Colon (tissue), 2 donors: ENCODE results near the gene CDH4.

Source experiments
- FAIRE-seq: peaks from 2 replicates; lab custom pipeline; 2012; peaks lifted over from hg19 to GRCh38; lab: Jason Lieb, UNC
- donor health status: control.
- donor health status: control.

The CDH4 gene

GRCh38 chr20:61251529-61252393 is at the start of gene CDH4:
Gene CDH4 (plus strand): TSS chr20:61252261.
- no peak for FAIRE-seq

DNA sequence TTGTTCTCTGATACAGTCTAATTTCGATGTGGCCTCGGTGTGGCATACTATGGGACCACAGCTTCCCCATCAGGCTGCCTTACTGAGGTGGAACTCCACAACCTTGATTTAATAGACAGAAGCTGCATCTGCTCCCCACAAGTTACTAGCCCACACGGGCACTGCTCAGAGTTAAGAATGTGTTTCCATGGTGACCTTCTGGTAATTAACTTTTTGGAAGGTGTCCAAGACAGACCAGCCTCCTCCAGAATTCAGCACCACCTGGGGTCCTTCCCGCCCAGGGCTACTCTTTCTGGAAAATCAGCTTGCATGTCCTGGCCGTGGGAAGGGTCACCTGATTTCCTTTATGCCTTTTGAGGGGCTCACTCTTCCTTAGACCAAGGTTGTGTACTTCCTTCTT is 48.7 kb upstream of the CDH4 start:
- FAIRE-seq = no peak

DNA sequence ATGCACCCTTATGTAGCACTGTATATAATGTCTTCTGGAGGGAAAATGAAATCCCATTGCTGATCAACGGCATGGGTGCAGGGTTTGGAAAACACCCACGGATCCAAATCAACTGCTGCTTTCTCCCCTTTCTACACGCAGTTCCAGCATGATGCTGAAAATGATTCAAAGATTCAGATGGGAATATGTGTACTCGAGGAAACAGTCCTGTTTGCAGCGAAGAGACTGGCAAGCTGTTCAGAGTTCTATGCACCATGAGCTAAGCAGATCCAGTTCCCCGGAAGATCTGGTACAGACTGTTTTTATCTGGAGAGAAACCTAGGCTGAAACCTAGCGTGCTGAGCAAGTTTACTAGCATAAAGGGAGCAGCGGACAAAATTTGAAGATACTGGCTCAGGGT is 47.9 kb upstream of the CDH4 start:
- no peak for FAIRE-seq

DNA sequence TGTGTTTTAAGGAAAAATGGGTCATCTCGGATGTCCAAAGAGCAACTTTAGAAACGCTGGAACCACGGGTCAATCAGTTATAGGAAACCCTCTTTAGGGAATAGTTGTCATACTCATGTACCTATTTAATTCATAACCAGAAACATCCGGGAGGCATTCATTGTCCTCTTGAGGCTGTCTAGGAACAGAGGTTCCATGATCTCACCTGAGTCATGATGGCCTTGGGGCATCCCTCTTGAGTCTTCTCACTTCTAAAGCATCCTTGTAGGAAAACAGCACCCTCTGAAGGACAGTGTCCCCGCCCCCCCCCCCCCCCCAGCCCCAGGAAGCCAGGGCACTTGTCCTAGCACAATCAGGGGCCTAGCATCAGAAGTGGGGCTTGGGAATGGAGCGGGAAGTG is 46.3 kb upstream of the CDH4 start:
- no peak for FAIRE-seq

GRCh38 chr20:61210862-61211261 is 41.2 kb upstream of the CDH4 start:
- no peak for FAIRE-seq

GRCh38 chr20:61217848-61218247 is 34.2 kb upstream of the CDH4 start:
- no peak for FAIRE-seq

- no peak for FAIRE-seq
Measured at GRCh38 chr20:61219021-61219431, 33.0 kb upstream of the CDH4 start.

DNA sequence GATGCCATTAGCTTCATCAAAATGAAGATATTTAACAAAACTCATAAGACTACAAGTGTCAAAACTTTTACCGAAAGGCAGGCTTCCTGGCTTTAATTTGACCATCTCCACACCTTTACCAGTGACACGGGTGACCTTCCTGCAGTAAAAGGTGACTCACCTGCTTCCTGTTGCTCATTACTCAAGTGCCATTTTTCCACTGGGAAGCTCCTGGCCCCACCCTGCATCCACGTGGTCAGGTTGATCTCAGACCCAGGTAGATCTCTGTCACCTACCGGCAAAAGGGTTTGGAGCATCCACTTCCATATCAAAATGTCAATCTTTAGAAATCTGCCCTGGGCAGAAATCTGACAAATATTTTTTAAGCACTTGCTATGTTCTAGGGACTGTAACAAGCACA is 31.9 kb upstream of the CDH4 start:
- FAIRE-seq = no peak

DNA sequence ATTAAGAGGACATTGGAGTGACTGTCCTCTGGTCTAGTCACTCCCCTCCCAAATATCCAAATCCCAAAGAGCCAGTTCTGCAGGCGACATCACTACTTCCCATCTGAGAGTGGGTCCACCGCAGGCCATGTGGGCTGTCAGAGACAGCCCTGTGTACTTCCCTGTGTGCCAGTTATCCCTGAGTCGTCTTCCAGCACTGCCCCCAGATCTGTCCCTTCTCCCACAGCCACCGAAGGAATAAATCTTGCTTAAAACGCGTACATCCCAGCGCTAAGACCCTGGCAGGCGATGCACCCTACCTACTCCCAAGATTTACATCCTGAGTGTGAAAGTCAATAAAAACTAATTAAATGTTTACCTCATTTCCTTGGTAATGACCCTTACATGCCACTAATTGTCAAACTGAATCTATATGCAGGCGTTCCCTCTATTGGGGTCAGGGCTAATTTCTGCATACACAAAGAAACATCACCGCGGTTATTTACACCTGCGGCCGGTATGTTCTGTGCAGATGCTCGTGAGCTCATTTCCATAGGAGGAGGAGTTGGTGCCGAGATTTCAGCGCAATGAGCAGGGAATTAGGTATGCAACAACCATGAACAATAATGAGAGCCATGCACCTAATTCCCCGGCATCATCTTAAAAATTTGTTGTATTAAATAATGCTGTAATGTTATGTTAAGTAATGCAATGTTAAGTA is 31.3 kb upstream of the CDH4 start:
- no peak for FAIRE-seq

- FAIRE-seq = no peak
Measured at GRCh38 chr20:61222699-61223098, 29.4 kb upstream of the CDH4 start.

- no peak for FAIRE-seq
Measured at GRCh38 chr20:61223121-61223520, 28.9 kb upstream of the CDH4 start.

DNA sequence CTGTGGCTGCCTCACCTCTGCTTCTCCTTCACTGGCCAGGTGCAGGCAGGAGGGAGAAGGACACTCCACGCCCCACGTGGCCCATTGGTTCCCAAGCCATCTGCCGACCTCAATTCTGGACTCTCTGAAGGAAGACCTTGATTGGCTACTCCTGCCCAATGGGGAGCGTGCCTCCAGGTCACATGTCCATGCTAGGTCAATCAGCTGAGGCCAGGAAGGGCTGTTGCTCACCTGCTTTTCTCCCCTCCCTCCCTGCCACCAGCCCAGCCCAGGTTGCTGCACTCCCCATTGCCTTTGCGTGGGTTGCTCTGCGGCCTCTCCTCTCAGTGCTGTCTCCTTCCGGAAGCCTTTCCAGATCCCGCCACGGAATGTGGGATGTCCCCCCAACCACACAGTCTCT is 21.9 kb upstream of the CDH4 start:
- no peak for FAIRE-seq

- FAIRE-seq = no peak
Measured at GRCh38 chr20:61233590-61233989, 18.5 kb upstream of the CDH4 start.

GRCh38 chr20:61234224-61234890 is 17.7 kb upstream of the CDH4 start:
- no peak for FAIRE-seq

- FAIRE-seq = no peak
Measured at GRCh38 chr20:61236713-61237112, 15.3 kb upstream of the CDH4 start.

DNA sequence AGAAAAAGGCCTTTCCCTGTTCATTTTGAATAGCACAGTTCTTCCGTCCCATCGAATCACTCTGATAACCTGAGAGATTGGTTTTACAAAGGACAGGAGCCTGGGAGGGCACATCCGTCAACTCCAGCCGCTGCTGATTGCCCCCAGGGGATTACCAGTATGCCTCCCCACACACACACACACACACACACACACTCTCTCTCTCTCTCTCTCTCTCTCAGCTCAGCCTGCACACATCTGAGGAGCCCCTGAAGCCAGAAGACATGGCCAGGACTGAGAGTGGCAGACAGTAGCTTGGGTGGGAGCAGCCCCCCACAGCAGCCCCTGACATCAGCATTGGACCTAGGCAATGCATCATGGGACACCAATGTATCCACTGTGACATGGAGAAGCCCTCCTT is 13.2 kb upstream of the CDH4 start:
- no peak for FAIRE-seq

DNA sequence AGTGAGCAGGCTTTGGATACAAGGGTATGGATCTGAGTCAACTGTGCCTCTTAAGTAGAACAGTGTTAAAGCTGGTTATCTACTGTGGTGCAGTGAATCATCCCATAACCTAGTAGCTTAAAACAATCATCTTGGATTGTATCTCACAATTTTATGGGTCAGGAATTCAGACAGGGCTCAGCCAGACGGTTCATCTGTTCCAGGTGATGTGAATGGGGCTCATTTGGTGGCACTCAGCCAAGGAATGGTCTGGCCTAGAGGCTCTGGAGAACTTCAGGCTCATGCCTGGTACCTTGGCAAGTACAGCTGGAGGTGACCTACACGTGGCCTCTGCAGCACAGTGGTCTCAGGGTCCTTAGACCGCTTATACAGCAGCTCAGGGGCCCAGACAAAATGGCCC is 11.2 kb upstream of the CDH4 start:
- no peak for FAIRE-seq

GRCh38 chr20:61244213-61244612 is 7.8 kb upstream of the CDH4 start:
- no peak for FAIRE-seq

- no peak for FAIRE-seq
Measured at GRCh38 chr20:61246269-61246668, 5.8 kb upstream of the CDH4 start.

- no peak for FAIRE-seq
Measured at GRCh38 chr20:61249626-61250025, 2.4 kb upstream of the CDH4 start.

- FAIRE-seq = no peak
Measured at GRCh38 chr20:61252601-61253263, 671 bp downstream of the CDH4 start.

DNA sequence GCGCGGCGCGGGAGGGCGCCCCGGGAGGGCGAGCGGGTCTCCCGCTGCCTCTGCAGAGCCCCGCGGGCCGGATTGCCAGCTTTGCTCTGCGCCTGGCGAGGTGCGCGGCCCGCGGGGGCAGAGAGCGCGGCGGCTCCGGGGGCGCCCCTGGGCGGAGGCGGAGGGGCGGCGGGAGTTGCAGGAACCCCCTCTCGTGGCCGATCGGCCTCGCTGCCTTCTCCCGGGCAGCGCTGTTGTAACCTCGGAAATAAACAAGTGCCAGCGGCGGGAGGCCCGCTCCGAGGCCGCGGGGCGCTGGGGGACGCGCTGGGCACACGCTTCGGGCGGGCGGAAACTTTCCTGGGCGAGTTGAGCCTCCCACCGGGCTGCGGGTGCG is 1.2 kb downstream of the CDH4 start:
- FAIRE-seq = no peak
